ENCODE measurements around the gene IL15RA.

DNA sequence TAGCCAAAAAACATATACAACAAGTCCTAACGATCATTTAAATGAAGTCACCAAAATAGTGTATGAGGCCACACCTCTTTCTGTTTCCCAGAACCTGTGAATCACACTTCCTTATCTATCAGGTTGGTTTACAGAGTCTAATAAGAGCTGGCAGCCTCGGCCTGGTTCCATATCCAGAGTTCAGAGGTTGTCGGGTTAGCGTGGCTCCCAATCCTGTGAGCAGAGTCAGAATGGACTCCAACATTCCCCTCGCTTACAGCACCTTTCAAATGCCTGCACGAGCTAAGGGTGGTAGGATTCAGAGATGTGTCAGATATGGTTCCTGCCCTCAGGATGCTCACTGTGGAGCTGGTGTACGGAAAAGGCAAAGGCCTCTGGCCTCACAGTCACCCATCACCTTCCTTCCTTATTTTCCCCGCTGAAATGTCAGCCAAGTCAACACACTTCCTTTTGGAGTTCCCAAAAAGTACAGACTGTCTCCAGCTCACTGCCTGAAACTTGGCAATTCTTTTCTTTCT lies 6.0 kb downstream of the IL15RA start:
- no peak for TF ChIP-seq EZH2 (IDR thresholded peaks at IDR 0.05; ENCODE audit: low read depth)
- TF ChIP-seq, protein P1, sequence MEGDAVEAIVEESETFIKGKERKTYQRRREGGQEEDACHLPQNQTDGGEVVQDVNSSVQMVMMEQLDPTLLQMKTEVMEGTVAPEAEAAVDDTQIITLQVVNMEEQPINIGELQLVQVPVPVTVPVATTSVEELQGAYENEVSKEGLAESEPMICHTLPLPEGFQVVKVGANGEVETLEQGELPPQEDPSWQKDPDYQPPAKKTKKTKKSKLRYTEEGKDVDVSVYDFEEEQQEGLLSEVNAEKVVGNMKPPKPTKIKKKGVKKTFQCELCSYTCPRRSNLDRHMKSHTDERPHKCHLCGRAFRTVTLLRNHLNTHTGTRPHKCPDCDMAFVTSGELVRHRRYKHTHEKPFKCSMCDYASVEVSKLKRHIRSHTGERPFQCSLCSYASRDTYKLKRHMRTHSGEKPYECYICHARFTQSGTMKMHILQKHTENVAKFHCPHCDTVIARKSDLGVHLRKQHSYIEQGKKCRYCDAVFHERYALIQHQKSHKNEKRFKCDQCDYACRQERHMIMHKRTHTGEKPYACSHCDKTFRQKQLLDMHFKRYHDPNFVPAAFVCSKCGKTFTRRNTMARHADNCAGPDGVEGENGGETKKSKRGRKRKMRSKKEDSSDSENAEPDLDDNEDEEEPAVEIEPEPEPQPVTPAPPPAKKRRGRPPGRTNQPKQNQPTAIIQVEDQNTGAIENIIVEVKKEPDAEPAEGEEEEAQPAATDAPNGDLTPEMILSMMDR (conservative IDR thresholded peaks at IDR 0.05): no peak
